T-helper 2 cell treated with Interferon-gamma antibody and Interleukin-4, amounts not matched to agents 100 ng/mL and 5 ng/mL, for 36 hours (primary cell): Measurements from ENCODE around the gene TAX1BP1. TPM values are rescaled to one million over a fixed set of nuclear protein-coding genes. Genes with fewer than 3 reads are reported as not detected.
"Not testable (repeated sequence)": the region's sequence is repeated elsewhere in the genome, so short reads cannot be mapped to it uniquely, and the experiment has no call there.

Source experiments
- intact Hi-C: fragments of 100-400 bp; cut with micrococcal nuclease; formaldehyde crosslinking; loops from one replicate; pipeline ENCODE4 v1.15.1; 2023
- total RNA-seq: library from RNA; stranded (reverse); gene quantifications from 2 replicates; pipeline ENCODE4 v1.2.3, GENCODE V29; 2022

The TAX1BP1 gene
- total RNA-seq, 1 donor from 2014 or later: 57.2 TPM

GRCh38 chr7:27840760-27841364 is 100.9 kb downstream of the TAX1BP1 start:
- intact Hi-C loops: no loop called here

- intact Hi-C loops: no loop called here
These were observed 102.2 kb downstream of the TAX1BP1 start for GRCh38 chr7:27842094-27842692.

GRCh38 chr7:27842851-27843250 is 102.9 kb downstream of the TAX1BP1 start:
- intact Hi-C loops: no loop called here

GRCh38 chr7:27843584-27844305 is 103.8 kb downstream of the TAX1BP1 start:
- intact Hi-C loops: no loop called here

- intact Hi-C loops: no loop called here
These were observed 106.4 kb downstream of the TAX1BP1 start for GRCh38 chr7:27846388-27846787.

GRCh38 chr7:27850531-27850930 is 110.6 kb downstream of the TAX1BP1 start:
- intact Hi-C loops: no loop called here

- intact Hi-C loops: not testable (repeated sequence)
These were observed 116.9 kb downstream of the TAX1BP1 start for GRCh38 chr7:27856703-27857485.

- intact Hi-C loops: no loop called here
These were observed 120.8 kb downstream of the TAX1BP1 start for GRCh38 chr7:27860800-27861199.

- intact Hi-C loops: no loop called here
These were observed 121.8 kb downstream of the TAX1BP1 start for GRCh38 chr7:27861747-27862146.

- intact Hi-C loops: no loop called here
These were observed 123.9 kb downstream of the TAX1BP1 start for GRCh38 chr7:27863880-27864279.

GRCh38 chr7:27866256-27866655 is 126.3 kb downstream of the TAX1BP1 start:
- intact Hi-C loops: no loop called here

GRCh38 chr7:27866828-27867672 is 127.1 kb downstream of the TAX1BP1 start:
- intact Hi-C loops: no loop called here

- intact Hi-C loops: no loop called here
These were observed 128.2 kb downstream of the TAX1BP1 start for GRCh38 chr7:27868131-27868550.

GRCh38 chr7:27869056-27869455 is 129.1 kb downstream of the TAX1BP1 start:
- intact Hi-C loops: no loop called here

- intact Hi-C loops: no loop called here
These were observed 130.6 kb downstream of the TAX1BP1 start for GRCh38 chr7:27870595-27870994.

GRCh38 chr7:27871086-27871485 is 131.1 kb downstream of the TAX1BP1 start:
- intact Hi-C loops: no loop called here

- intact Hi-C loops: no loop called here
These were observed 131.9 kb downstream of the TAX1BP1 start for GRCh38 chr7:27871866-27872265.

GRCh38 chr7:27872356-27873275 is 132.7 kb downstream of the TAX1BP1 start:
- intact Hi-C loops: no loop called here

- intact Hi-C loops: no loop called here
These were observed 134.3 kb downstream of the TAX1BP1 start for GRCh38 chr7:27873981-27874957.
